Measurements from ENCODE around the gene PIF1. TPM values are rescaled to one million over a fixed set of nuclear protein-coding genes. Genes with fewer than 3 reads are reported as not detected.

The PIF1 gene
- total RNA-seq, 1 experiment from 2014 or later: 74.4 TPM

DNA sequence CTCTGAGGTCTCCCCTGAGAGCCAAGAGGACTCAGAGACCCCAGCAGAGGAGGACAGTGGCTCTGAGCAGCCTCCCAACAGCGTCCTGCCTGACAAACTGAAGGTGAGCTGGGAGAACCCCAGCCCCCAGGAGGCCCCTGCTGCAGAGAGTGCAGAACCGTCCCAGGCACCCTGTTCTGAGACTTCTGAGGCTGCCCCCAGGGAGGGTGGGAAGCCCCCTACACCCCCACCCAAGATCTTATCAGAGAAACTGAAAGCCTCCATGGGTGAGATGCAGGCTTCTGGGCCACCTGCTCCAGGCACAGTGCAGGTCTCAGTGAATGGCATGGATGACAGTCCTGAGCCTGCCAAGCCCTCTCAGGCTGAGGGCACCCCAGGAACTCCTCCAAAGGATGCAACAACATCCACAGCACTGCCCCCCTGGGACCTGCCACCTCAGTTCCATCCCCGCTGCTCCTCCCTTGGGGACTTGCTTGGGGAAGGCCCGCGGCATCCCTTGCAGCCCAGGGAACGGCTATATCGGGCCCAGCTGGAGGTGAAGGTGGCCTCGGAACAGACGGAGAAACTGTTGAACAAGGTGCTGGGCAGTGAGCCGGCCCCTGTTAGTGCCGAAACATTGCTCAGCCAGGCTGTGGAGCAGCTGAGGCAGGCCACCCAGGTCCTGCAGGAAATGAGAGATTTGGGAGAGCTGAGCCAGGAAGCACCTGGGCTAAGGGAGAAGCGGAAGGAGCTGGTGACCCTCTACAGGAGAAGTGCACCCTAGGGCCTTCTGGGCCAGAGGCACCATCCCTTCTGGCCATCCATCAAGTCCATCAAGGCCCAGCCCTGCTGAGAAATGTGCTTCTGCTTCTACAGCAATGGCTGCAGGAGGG is 39.9 kb upstream of the PIF1 start:
- Histone ChIP-seq H3K23me2 (ENCODE audit: insufficient read length, low read depth, low read length, poor library complexity, severe bottlenecking) (no peaks in the 10 kb centered on the region), H2AK5ac (ENCODE audit: insufficient read length, low read length) (no peak overlapping the region), H4K20me1 (ENCODE audit: control insufficient read depth, insufficient read depth, insufficient read length) (no peaks in the 10 kb centered on the region), H2AFZ (ENCODE audit: low read length) (no peak overlapping the region), H3K27ac (ENCODE audit: insufficient read length, low read depth, low read length) (no peak overlapping the region), H2BK120ac (ENCODE audit: low read depth, low read length, poor library complexity, severe bottlenecking) (no peak overlapping the region), H3K14ac (ENCODE audit: insufficient read depth, low read length) (no peak overlapping the region; the same call in 1 of the 2 replicates), H4K8ac (replicated peaks; ENCODE audit: insufficient read length, low read depth, low read length) (no peak overlapping the region), H3K23ac (ENCODE audit: insufficient read length, low read depth, low read length) (no peak overlapping the region), H4K5ac (ENCODE audit: insufficient read length, low read depth, low read length) (no peak overlapping the region), H2BK15ac (ENCODE audit: low read depth, low read length) (no peak overlapping the region), H3K4me2 (ENCODE audit: insufficient read depth, insufficient read length, low read length) (no peak overlapping the region), H3K18ac (ENCODE audit: insufficient read length, low read depth, low read length) (no peak overlapping the region), H3K79me1 (ENCODE audit: insufficient read depth, low read depth, low read length, poor library complexity, severe bottlenecking) (no peaks in the 10 kb centered on the region), H2BK5ac (ENCODE audit: insufficient read length, low read length) (no peak overlapping the region), H3K4ac (ENCODE audit: low read depth, low read length) (no peak overlapping the region), H3K56ac (ENCODE audit: insufficient read length, low read depth, low read length) (no peak overlapping the region), H4K91ac (ENCODE audit: insufficient read length, low read depth, low read length) (no peak overlapping the region), H3K9ac (ENCODE audit: extremely low read depth, insufficient read length, low read length) (no peak overlapping the region), H2BK12ac (ENCODE audit: insufficient read length, low read depth, low read length) (no peak overlapping the region), H3K9me3 (ENCODE audit: control insufficient read depth, low read depth, low read length) (no peaks in the 10 kb centered on the region), H3K4me1 (ENCODE audit: insufficient read depth, low read length) (peaks cover 9% of the 10 kb centered on the region; the same call in 1 of the 2 replicates), H2BK20ac (ENCODE audit: low read depth, low read length, poor library complexity, severe bottlenecking) (no peak overlapping the region), H3T11ph (ENCODE audit: low read length) (no peak overlapping the region), H3K79me2 (ENCODE audit: insufficient read depth, low read length) (no peaks in the 10 kb centered on the region), H3K27me3 (ENCODE audit: insufficient read depth, low read length) (no peaks in the 10 kb centered on the region)
- whole genome bisulfite sequencing (ENCODE audit: extremely low coverage, insufficient read length, low lambda C conversion rate): no CpG with 5 or more reads among the region's 12 CpGs
- Mint-ChIP-seq H3K4me1 (peaks cover 38 to 47% of the 10 kb centered on the region in 2 experiments), H3K4me3 (no peak overlapping the region), H3K27me3 (ENCODE audit: low read depth) (no peaks in the 10 kb centered on the region), H3K9me3 (no peaks in the 10 kb centered on the region), H3K36me3 (ENCODE audit: insufficient read depth in 1 of 3, low read depth in 3 of 3) (peaks cover 10 to 31% (median 27%) of the 10 kb centered on the region in 3 experiments), H3K27ac (peak overlapping the region in 1 of 3 experiments; percentile 87; a peak in 1 of 7 replicates)
- TF ChIP-seq, protein P1, sequence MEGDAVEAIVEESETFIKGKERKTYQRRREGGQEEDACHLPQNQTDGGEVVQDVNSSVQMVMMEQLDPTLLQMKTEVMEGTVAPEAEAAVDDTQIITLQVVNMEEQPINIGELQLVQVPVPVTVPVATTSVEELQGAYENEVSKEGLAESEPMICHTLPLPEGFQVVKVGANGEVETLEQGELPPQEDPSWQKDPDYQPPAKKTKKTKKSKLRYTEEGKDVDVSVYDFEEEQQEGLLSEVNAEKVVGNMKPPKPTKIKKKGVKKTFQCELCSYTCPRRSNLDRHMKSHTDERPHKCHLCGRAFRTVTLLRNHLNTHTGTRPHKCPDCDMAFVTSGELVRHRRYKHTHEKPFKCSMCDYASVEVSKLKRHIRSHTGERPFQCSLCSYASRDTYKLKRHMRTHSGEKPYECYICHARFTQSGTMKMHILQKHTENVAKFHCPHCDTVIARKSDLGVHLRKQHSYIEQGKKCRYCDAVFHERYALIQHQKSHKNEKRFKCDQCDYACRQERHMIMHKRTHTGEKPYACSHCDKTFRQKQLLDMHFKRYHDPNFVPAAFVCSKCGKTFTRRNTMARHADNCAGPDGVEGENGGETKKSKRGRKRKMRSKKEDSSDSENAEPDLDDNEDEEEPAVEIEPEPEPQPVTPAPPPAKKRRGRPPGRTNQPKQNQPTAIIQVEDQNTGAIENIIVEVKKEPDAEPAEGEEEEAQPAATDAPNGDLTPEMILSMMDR (conservative IDR thresholded peaks at IDR 0.05): no peak
- peak; percentile 31 for DNase-seq

All from H9 (cell line).